Transverse colon (tissue), 4 donors: Measurements from ENCODE around the gene BGN.

Experiments
- POLR2AphosphoS5 ChIP-seq, 3 donors: sonication (generic); formaldehyde crosslinking; IDR thresholded peaks; one replicate each; pipeline ENCODE4 v1.6.1; 2016; ENCODE audit warnings: antibody characterized with exemption in 3 of 3
- TF ChIP-seq, protein P1 (sequence below), 5 experiments: fragments of 200-600 bp in 3 of 5; fragments of 450-650 bp in 2 of 5; sonication (generic) in 3 of 5; IDR thresholded peaks; 1 replicate in 2 of 5; 2 replicates in 3 of 5; pipeline ENCODE4 v1.5.1; 2016 to 2017; ENCODE audit warnings: antibody characterized with exemption in 5 of 5, inconsistent platforms in 3 of 5, mild to moderate bottlenecking in 2 of 5, moderate library complexity in 1 of 5

DNA sequence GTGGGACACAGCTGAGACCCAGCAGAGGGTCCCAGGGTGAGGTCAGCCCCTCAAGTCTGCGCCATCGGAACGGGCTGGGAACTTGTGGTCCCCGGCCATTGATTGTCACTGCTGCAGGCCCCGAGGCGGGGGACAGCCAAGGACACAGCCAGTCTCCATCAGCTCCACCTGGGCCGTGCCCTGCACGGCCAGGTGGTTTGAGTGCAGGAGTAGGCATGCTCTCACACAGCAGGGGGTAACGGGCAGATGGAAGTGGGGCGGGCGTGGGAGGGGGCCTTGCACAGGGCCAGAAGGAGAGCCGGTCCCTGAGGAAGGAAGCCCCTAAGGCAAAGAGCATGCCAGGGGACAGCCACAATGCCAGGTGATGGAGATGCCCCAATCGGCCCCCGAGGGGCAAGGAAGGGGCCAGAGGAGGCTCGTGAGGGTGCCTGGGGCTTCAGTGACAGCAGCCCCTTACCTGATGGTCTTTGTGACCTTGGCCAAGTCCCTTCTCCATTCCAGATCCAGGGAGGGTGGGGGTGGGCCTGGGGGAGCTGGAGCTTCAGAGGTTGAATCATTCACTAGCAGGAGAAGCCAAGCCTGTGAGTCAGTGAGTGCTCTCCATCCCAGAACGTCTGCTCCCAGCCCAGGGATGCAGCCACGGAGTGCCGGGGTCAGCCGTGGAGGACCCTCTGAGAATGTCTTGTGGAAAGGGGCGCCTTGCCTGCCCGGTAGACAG, 24.9 kb downstream of the BGN start:
- TF ChIP-seq, protein P1, sequence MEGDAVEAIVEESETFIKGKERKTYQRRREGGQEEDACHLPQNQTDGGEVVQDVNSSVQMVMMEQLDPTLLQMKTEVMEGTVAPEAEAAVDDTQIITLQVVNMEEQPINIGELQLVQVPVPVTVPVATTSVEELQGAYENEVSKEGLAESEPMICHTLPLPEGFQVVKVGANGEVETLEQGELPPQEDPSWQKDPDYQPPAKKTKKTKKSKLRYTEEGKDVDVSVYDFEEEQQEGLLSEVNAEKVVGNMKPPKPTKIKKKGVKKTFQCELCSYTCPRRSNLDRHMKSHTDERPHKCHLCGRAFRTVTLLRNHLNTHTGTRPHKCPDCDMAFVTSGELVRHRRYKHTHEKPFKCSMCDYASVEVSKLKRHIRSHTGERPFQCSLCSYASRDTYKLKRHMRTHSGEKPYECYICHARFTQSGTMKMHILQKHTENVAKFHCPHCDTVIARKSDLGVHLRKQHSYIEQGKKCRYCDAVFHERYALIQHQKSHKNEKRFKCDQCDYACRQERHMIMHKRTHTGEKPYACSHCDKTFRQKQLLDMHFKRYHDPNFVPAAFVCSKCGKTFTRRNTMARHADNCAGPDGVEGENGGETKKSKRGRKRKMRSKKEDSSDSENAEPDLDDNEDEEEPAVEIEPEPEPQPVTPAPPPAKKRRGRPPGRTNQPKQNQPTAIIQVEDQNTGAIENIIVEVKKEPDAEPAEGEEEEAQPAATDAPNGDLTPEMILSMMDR (IDR thresholded peaks at IDR 0.05), result no peak
- no peak for TF ChIP-seq POLR2AphosphoS5 (IDR thresholded peaks at IDR 0.05)
